HG03097 (cell line): ENCODE measurements around the gene PHF21B.
"Not testable (repeated sequence)": the region's sequence is repeated elsewhere in the genome, so short reads cannot be mapped to it uniquely, and the experiment has no call there.

ENCODE experiments used
- ATAC-seq: cut with Tn5 transposase; IDR thresholded peaks from one replicate; pipeline ENCODE4 v1.9.1; 2021; ENCODE audit not compliant: unreplicated experiment, low FRiP score

Gene PHF21B

GRCh38 chr22:44921766-44922165 is 88.0 kb downstream of the PHF21B start:
- not testable (repeated sequence) for ATAC-seq

- no peak for ATAC-seq
These were observed 89.6 kb downstream of the PHF21B start for GRCh38 chr22:44920183-44920582.

GRCh38 chr22:44919691-44920090 is 90.1 kb downstream of the PHF21B start:
- ATAC-seq: no peak

- ATAC-seq: no peak
These were observed 90.8 kb downstream of the PHF21B start for GRCh38 chr22:44918925-44919392.

DNA sequence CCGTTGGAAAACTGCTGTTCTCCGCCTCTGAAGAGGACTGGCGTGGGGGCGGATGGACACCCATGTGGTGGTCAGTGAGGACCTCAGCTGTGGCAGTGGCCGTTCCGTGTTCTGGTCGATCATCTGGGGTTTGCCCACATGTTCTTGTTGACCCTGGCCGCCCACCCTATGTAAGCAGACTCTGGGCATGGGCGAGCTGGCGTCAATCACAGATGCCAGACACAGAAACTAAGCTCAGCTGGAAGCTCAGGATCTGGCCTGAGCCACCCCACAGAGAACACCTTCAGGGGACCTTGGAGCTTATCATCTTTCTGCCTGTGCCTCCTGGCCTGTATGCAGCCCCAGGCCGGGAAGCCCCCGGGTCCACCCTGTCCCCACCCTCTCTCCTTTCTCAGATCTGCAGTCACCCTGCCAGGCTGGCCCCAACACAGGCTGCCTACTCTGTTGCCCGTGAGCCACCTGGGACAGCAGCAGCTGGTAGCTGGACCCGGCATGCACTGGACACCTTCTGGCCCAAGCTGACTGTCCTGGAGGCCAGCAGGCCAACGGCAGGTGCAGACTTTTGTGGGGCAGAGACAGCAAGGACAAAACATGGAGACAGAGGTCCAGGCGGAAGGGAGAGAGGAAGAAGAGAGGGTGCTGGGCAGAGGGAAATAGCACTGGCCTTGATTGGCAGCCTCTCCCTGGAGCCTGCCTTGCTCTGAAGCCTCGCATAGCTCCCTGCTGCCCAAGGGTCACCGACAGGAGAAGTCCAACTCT is 91.5 kb downstream of the PHF21B start:
- ATAC-seq: no peak

- no peak for ATAC-seq
These were observed 92.2 kb downstream of the PHF21B start for GRCh38 chr22:44917372-44918165.

DNA sequence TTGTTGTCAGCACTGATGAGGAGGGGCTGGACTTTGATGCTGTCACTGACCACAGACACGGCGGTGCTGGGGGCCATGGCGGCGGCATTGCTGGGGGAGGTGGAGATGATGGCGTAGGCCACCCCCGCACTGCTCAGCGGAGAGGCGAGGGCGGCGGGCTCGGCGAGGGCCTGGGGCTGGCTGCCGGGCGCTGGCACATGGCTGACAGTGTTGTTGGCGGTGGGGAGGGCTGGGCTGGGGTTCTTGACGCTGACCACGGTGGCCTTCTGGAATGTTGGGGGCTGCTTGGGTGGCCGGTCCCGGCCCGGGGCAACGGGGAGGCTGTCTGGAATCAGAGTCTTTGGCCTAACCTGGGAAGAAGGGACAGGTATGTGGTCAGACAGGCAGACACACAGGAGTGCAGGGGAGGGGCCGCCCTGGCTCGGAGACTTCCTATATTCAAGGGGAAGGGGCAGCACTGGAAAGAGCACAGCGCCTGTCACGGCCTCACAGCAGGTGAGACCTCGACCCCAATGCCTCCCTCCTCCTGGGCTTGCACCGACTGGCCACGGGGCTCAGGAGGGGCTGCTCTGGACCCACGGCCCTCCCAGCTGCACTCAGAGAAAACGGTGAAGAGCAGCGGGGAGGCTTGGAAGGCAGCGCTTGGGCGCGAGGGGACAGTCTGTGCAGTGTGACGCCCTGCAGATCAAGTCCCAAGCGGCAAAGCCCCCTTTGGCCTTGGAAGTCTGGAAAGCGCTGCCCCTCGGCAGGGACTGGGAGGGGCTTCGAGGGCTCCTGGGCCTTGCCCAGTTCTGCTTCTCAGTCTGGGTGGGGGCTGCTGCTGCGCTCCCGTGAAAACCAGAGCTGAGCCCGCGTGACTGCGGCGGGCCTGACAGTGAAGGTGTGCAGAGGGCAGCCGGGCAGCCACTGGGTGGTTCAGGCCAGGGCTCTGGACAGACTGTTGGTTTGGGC is 93.2 kb downstream of the PHF21B start:
- ATAC-seq: no peak

- no peak for ATAC-seq
These were observed 94.4 kb downstream of the PHF21B start for GRCh38 chr22:44915441-44915840.

DNA sequence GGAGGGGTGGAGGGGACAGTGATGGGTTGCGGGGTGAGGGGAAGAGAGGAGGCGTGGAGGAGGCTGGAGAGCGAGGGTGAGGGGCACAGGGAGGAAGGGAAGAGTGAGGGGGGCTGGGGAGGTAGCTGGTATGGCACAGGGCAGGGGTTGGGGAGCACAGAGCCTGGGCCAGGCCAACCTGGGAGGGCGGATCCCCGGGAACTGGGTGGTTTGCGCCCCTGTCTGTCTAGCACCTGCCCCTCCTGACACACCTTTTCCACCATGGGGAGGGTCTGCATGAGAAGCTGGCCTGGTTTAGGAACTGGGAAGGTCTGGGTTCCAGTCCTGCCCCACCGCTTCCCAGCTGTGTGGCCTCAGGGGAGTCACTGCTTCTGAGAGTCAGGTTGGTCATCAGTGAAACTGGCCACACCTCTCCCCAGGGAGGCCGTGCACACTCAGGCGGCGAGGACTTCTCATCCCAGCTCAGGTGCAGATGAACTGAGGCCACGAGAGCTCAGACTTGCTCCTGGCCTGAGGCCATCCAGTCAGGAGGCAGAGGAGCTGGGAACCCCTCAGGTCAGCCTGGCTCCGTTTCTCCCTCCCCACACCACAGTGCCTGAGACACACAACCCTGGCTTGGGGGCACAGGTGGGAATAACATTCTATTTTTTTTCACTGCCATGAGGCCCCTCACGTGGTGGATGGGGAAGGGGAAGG is 95.6 kb downstream of the PHF21B start:
- no peak for ATAC-seq

DNA sequence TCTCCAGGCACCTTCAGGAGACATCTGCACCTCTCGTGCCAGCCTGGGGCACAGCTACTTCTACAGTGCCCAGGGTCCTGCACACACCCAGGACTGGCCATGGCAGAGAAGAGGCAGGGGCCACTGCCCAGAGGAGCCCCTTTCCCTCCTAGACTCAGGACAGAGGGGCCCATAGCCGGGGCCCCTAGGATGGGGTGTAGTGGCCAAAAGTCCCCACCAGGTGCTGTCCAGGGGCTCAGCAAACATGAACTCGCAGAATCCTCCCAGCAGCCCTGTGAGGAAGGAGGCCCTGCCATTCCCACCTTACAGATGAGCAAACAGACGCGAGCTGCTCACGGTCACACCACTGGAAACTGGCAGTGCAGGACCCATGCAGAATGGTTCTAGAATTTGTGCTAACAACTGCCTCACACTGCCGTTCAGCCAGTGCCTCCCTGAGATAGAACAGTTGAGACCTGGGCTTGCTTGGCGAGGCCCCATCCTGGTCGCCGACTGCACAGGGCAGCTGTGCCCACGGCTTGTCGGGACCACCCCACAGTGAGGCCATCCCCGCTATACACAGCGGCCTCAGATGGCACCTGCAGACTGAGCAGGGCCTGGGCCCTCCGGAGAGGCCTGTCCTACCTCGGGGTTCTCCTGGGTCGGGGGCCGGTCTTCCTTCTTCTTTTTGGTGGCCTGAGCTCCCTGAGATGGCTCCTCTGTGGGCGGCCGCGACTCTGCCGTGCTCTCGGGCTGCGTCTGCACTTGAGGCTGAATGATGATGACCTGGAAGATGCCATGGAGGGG is 96.4 kb downstream of the PHF21B start:
- no peak for ATAC-seq

GRCh38 chr22:44909241-44909640 is 100.6 kb downstream of the PHF21B start:
- no peak for ATAC-seq

DNA sequence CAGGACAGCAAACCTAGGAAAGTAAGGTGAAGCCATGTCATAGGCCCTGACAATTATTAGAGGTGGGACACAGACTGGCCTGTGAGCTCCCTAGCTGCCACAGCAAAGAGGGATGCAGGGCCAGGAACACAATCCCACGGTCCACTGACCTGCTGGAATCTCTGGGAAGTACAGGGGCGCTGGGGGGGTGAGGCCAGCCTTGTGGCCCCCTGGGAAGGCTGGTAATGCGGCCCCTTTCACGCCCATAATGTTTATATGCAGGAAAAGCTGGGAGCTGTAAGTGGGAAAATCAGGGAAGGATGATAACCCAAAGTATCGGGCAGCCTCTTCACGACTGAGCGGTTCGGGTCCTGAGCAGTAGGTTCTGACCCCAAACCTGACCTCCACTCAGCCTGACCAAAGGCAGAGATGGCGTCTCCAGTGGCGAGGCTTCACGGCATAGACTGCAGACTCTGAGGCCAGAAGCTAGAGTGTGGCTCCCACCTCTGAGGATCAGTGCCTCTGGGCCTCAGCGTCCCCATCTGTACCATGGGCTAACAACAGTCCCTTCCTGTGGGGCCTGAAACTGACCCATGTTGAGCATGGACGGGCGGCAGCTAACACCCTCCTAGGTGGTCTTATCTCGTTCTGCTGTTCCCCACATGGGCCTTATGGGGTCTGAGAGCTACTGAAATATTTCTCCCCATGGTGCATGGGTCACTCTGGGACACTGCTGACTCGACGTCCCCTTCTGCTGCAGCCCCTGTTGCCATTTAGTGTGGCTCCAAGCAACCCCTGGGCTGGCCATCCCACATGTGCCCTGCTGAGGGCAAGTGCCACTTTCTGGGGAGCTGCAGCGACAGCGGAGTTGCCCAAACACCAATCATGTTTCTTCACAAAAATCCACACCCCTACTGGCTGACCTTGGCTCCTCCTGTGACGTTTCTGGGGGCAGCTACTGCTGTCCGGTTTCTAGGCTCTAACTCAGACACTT is 101.8 kb downstream of the PHF21B start:
- ATAC-seq: no peak

GRCh38 chr22:44906999-44907644 is 102.7 kb downstream of the PHF21B start:
- ATAC-seq: no peak

- no peak for ATAC-seq
These were observed 103.4 kb downstream of the PHF21B start for GRCh38 chr22:44906248-44906936.

DNA sequence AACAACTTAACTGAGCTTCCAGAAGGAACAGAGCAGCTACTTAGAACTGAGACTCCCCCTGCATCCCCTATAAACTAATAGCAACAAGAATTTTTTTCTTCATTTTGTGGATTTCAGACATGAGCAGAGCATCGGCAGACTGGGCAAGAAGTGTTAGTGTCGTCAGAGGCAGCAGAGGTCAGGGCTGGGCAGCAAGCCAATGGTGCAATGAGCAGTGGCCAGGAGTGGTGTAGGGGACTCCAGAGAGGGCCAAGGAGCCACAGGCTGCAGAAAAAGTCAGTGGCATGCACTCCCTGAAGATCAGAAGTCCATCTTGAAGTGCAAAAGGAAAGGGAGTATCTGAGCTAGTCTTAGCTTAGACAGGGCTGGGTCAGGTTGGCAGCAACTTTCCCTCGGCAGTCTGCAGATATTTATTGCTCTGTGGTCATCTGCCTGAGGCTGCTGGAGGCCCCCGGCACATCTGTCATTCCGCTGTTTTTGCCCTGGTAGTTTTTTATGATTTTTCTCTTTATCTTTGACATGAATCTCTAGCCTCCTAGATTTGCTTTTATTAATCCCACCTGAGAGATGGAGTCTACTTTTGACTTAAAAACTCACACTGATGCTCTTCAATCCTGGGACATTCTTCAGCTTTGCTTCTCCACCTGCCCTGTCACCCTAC is 105.2 kb downstream of the PHF21B start:
- not testable (repeated sequence) for ATAC-seq

DNA sequence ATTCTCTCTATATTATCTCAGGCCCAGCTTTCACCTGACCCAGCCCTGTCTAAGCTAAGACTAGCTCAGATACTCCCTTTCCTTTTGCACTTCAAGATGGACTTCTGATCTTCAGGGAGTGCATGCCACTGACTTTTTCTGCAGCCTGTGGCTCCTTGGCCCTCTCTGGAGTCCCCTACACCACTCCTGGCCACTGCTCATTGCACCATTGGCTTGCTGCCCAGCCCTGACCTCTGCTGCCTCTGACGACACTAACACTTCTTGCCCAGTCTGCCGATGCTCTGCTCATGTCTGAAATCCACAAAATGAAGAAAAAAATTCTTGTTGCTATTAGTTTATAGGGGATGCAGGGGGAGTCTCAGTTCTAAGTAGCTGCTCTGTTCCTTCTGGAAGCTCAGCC is 106.6 kb downstream of the PHF21B start:
- not testable (repeated sequence) for ATAC-seq

DNA sequence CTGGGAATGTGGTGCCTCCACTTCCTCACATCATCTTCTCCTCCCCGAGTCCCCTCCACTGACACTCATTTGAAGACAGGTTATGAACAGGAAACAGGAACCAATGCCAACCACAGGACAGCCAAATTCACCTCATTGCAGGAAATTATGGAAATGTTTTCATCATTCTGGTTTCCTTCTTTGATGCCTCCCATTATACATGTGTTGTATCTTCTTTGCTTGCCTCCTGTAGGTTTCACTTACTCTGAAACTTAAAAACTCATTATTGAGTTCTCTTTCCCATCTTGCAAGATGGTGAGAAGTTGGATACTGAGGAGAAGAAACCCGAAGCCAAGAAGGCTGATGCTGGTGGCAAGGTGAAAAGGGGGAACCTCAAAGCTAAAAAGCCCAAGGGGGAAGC is 108.5 kb downstream of the PHF21B start:
- no peak for ATAC-seq
